ENCODE measurements around the gene ELMOD3.
A peak's percentile ranks its signal among the peaks of the same experiment; 100 is the strongest.
"Not testable (repeated sequence)": the region's sequence is repeated elsewhere in the genome, so short reads cannot be mapped to it uniquely, and the experiment has no call there.

The ELMOD3 gene

GRCh38 chr2:85438201-85439024, 83.8 kb downstream of the ELMOD3 start:
- H3K4me3 ChIP-seq (ENCODE audit: insufficient read depth in 1 of 2, low read depth in 1 of 2, low read length in 2 of 2) = peak overlapping the region in 1 of 2 experiments; percentile 61
- H3K23ac ChIP-seq (ENCODE audit: low read length in 2 of 2) = peak overlapping the region in 1 of 2 experiments; percentile 46
- peak overlapping the region; percentile 50 for H2BK15ac ChIP-seq (ENCODE audit: low read depth, poor library complexity, severe bottlenecking)
- H3K9ac ChIP-seq (ENCODE audit: low read length) = peak overlapping the region; percentile 85
- peak overlapping the region; percentile 24 for H2BK120ac ChIP-seq (ENCODE audit: low read depth, low read length)
- no peak overlapping the region for H2BK5ac ChIP-seq (ENCODE audit: low read depth, low read length, poor library complexity, severe bottlenecking)
- no peak overlapping the region for H3K27ac ChIP-seq (ENCODE audit: low read length, poor library complexity, severe bottlenecking)
- peaks cover 47% of the 10 kb centered on the region for H3K4me1 ChIP-seq (ENCODE audit: control insufficient read depth, insufficient read depth, low read depth, low read length)
- H3K4ac ChIP-seq (ENCODE audit: low read depth in 1 of 2, low read length in 2 of 2) = peak overlapping the region; percentile 90 to 91
- H3K18ac ChIP-seq (ENCODE audit: low read depth in 1 of 2, low read length in 2 of 2) = peak overlapping the region; percentile 29 to 86
- peak overlapping the region; percentile 65 for H4K91ac ChIP-seq (ENCODE audit: low read length)
- peak overlapping the region; percentile 18 for H3K4me2 ChIP-seq (ENCODE audit: low read length, poor library complexity, severe bottlenecking)
- H3K36me3 ChIP-seq (ENCODE audit: control insufficient read depth in 1 of 2, insufficient read depth in 2 of 2, low read depth in 1 of 2, low read length in 2 of 2) = no peaks in the 10 kb centered on the region
- no peaks in the 10 kb centered on the region for H3K9me3 ChIP-seq (ENCODE audit: control insufficient read depth, low read length)
- DNase-seq = no peak
- peak overlapping the region; percentile 55 for H4K8ac ChIP-seq (ENCODE audit: low read length)
- H3K27me3 ChIP-seq (ENCODE audit: control insufficient read depth in 1 of 2, insufficient read depth in 1 of 2, low read length in 2 of 2) = no peaks in the 10 kb centered on the region
- H3K14ac ChIP-seq (ENCODE audit: low read length in 2 of 2) = no peak overlapping the region
- WGBS = 57% methylated on average over 15 of the region's 19 CpGs
- no peak overlapping the region for H2AFZ ChIP-seq (ENCODE audit: low read depth, low read length)
- H2AK5ac ChIP-seq (ENCODE audit: low read length, severe bottlenecking) = peak overlapping the region; percentile 6
- no peaks in the 10 kb centered on the region for H3K79me1 ChIP-seq (replicated peaks; ENCODE audit: low read length, poor library complexity, severe bottlenecking)
- peak overlapping the region; percentile 12 to 84 for H2BK12ac ChIP-seq (ENCODE audit: low read length in 2 of 2)

- Histone ChIP-seq H4K8ac (ENCODE audit: low read length) (peak overlapping the region; percentile 55), H2BK120ac (ENCODE audit: low read depth, low read length) (peak overlapping the region; percentile 54), H3K18ac (ENCODE audit: low read depth in 1 of 2, low read length in 2 of 2) (peak overlapping the region; percentile 29 to 86), H2AK5ac (ENCODE audit: low read length, severe bottlenecking) (peak overlapping the region; percentile 54), H3K4me3 (ENCODE audit: insufficient read depth in 1 of 2, low read depth in 1 of 2, low read length in 2 of 2) (no peak overlapping the region), H3K4me1 (ENCODE audit: control insufficient read depth, insufficient read depth, low read depth, low read length) (peaks cover 41% of the 10 kb centered on the region), H4K91ac (ENCODE audit: low read length) (peak overlapping the region; percentile 65), H3K27me3 (ENCODE audit: control insufficient read depth in 1 of 2, insufficient read depth in 1 of 2, low read length in 2 of 2) (no peaks in the 10 kb centered on the region), H3K14ac (ENCODE audit: low read length in 2 of 2) (no peak overlapping the region), H3K4me2 (ENCODE audit: low read length, poor library complexity, severe bottlenecking) (no peak overlapping the region), H2BK15ac (ENCODE audit: low read depth, poor library complexity, severe bottlenecking) (no peak overlapping the region), H2BK5ac (ENCODE audit: low read depth, low read length, poor library complexity, severe bottlenecking) (no peak overlapping the region), H3K9me3 (ENCODE audit: control insufficient read depth, low read length) (no peaks in the 10 kb centered on the region), H3K79me1 (replicated peaks; ENCODE audit: low read length, poor library complexity, severe bottlenecking) (no peaks in the 10 kb centered on the region), H3K9ac (ENCODE audit: low read length) (peak overlapping the region; percentile 85), H2BK12ac (ENCODE audit: low read length in 2 of 2) (peak overlapping the region in 1 of 2 experiments; percentile 84), H2AFZ (ENCODE audit: low read depth, low read length) (no peak overlapping the region), H3K36me3 (ENCODE audit: control insufficient read depth in 1 of 2, insufficient read depth in 2 of 2, low read depth in 1 of 2, low read length in 2 of 2) (no peaks in the 10 kb centered on the region), H3K4ac (ENCODE audit: low read depth in 1 of 2, low read length in 2 of 2) (peak overlapping the region; percentile 90 to 91), H3K23ac (ENCODE audit: low read length in 2 of 2) (no peak overlapping the region), H3K27ac (ENCODE audit: low read length, poor library complexity, severe bottlenecking) (no peak overlapping the region)
- 92% methylated on average over 6 of the region's 6 CpGs for WGBS
- DNase-seq = no peak
Measured at GRCh38 chr2:85439025-85439472, 84.5 kb downstream of the ELMOD3 start.

GRCh38 chr2:85439569-85439968, 85.0 kb downstream of the ELMOD3 start:
- H3K9ac ChIP-seq (ENCODE audit: low read length) = not testable (repeated sequence)

GRCh38 chr2:85439986-85440385, 85.4 kb downstream of the ELMOD3 start:
- Histone ChIP-seq H3K23ac (ENCODE audit: low read length in 2 of 2) (no peak overlapping the region), H3K4ac (ENCODE audit: low read depth in 1 of 2, low read length in 2 of 2) (no peak overlapping the region), H4K8ac (ENCODE audit: low read length) (no peak overlapping the region), H2BK12ac (ENCODE audit: low read length in 2 of 2) (peak overlapping the region in 1 of 2 experiments; percentile 33), H3K9me3 (ENCODE audit: control insufficient read depth, low read length) (no peaks in the 10 kb centered on the region), H3K79me1 (replicated peaks; ENCODE audit: low read length, poor library complexity, severe bottlenecking) (no peaks in the 10 kb centered on the region), H3K4me2 (ENCODE audit: low read length, poor library complexity, severe bottlenecking) (no peak overlapping the region), H4K91ac (ENCODE audit: low read length) (no peak overlapping the region), H2AFZ (ENCODE audit: low read depth, low read length) (no peak overlapping the region), H3K9ac (ENCODE audit: low read length) (no peak overlapping the region), H3K18ac (ENCODE audit: low read depth in 1 of 2, low read length in 2 of 2) (no peak overlapping the region), H3K14ac (ENCODE audit: low read length in 2 of 2) (no peak overlapping the region), H3K27ac (ENCODE audit: low read length, poor library complexity, severe bottlenecking) (no peak overlapping the region), H2BK5ac (ENCODE audit: low read depth, low read length, poor library complexity, severe bottlenecking) (no peak overlapping the region), H3K4me3 (ENCODE audit: insufficient read depth in 1 of 2, low read depth in 1 of 2, low read length in 2 of 2) (no peak overlapping the region), H3K36me3 (ENCODE audit: control insufficient read depth in 1 of 2, insufficient read depth in 2 of 2, low read depth in 1 of 2, low read length in 2 of 2) (no peaks in the 10 kb centered on the region), H2BK15ac (ENCODE audit: low read depth, poor library complexity, severe bottlenecking) (no peak overlapping the region), H3K27me3 (ENCODE audit: control insufficient read depth in 1 of 2, insufficient read depth in 1 of 2, low read length in 2 of 2) (no peaks in the 10 kb centered on the region), H2AK5ac (ENCODE audit: low read length, severe bottlenecking) (no peak overlapping the region), H3K4me1 (ENCODE audit: control insufficient read depth, insufficient read depth, low read depth, low read length) (peaks cover 36% of the 10 kb centered on the region), H2BK120ac (ENCODE audit: low read depth, low read length) (no peak overlapping the region)
- no peak for DNase-seq
- 90% methylated on average over 7 of the region's 7 CpGs for WGBS

More at GRCh38 chr2:85439569-85439968, 85.0 kb downstream of the ELMOD3 start:
- DNase-seq; H3K14ac ChIP-seq (ENCODE audit: low read length in 2 of 2); H3K4me2 ChIP-seq (ENCODE audit: low read length, poor library complexity, severe bottlenecking); H4K91ac ChIP-seq (ENCODE audit: low read length); H3K27me3 ChIP-seq (ENCODE audit: control insufficient read depth in 1 of 2, insufficient read depth in 1 of 2, low read length in 2 of 2); H3K4me3 ChIP-seq (ENCODE audit: insufficient read depth in 1 of 2, low read depth in 1 of 2, low read length in 2 of 2); H3K23ac ChIP-seq (ENCODE audit: low read length in 2 of 2); H3K36me3 ChIP-seq (ENCODE audit: control insufficient read depth in 1 of 2, insufficient read depth in 2 of 2, low read depth in 1 of 2, low read length in 2 of 2); H3K79me1 ChIP-seq (replicated peaks; ENCODE audit: low read length, poor library complexity, severe bottlenecking); H2BK5ac ChIP-seq (ENCODE audit: low read depth, low read length, poor library complexity, severe bottlenecking); H2BK12ac ChIP-seq (ENCODE audit: low read length in 2 of 2); H4K8ac ChIP-seq (ENCODE audit: low read length); H3K4ac ChIP-seq (ENCODE audit: low read depth in 1 of 2, low read length in 2 of 2); H3K27ac ChIP-seq (ENCODE audit: low read length, poor library complexity, severe bottlenecking); H3K9me3 ChIP-seq (ENCODE audit: control insufficient read depth, low read length); H2AK5ac ChIP-seq (ENCODE audit: low read length, severe bottlenecking); H2AFZ ChIP-seq (ENCODE audit: low read depth, low read length); H2BK120ac ChIP-seq (ENCODE audit: low read depth, low read length); H2BK15ac ChIP-seq (ENCODE audit: low read depth, poor library complexity, severe bottlenecking); H3K18ac ChIP-seq (ENCODE audit: low read depth in 1 of 2, low read length in 2 of 2): not testable (repeated sequence)
- H3K4me1 ChIP-seq (ENCODE audit: control insufficient read depth, insufficient read depth, low read depth, low read length) = peaks cover 37% of the 10 kb centered on the region
- WGBS = 95% methylated on average over 7 of the region's 9 CpGs
